ENCODE data around the gene COMMD7. TPM values are rescaled to one million over a fixed set of nuclear protein-coding genes. Genes with fewer than 3 reads are reported as not detected.

The COMMD7 gene
- total and polyA plus RNA-seq, 2 experiments from 2014 or later: 62.7 to 106 TPM

DNA sequence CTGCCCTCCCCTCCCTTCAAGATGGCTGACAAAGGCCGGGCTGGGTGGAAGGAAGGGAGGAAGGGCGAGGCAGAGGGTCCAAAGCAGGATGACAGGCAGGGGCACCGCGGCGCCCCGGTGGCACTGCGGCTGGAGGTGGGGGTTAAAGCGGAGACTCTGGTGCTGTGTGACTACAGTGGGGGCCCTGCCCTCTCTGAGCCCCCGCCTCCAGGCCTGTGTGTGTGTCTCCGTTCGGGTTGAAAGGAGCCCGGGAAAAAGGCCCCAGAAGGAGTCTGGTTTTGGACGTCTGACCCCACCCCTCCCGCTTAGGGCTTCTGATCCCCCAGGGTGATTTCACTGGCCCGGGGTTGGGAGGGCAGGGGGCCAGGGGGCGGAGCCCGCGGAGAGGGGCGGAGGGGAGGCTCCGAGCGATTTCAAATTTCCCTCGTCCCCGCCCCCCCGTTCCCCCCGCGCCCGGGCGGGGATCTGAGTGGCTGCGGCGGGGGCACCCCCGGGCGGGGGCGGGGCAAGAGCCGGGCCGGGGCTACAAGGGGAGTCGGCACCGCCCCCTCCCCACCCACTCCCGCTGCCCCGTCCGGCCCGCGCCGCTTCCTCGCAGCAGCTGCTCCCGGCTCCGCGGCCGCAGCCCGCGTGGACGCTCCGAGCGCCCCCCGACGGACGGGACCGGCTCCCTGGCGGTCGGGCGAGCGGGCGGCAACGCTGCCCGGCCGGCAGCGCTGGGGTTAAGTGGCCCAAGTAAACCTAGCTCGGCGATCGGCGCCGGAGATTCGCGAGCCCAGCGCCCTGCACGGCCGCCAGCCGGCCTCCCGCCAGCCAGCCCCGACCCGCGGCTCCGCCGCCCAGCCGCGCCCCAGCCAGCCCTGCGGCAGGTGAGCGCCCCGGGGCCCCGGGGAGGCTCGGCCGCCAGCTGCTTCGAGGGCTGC lies 18.8 kb upstream of the COMMD7 start, which contains the start of gene DNMT3B:
DNMT3B (plus strand) TSS at position 555 of the 923 bp plus-strand sequence. CDS start 17,939 bp downstream, outside the sequence.
- Histone ChIP-seq H3K4me3 (peak within 1 kb of the TSS; percentile 63), H3K9me2 (replicated peaks; ENCODE audit: insufficient read depth) (no peaks in the 10 kb centered on the region), H2AFZ (peak within 1 kb of the TSS; percentile 100), H3K9me3 (ENCODE audit: low read depth) (no peaks in the 10 kb centered on the region), H4K20me1 (ENCODE audit: insufficient read depth, poor library complexity, severe bottlenecking) (no peaks in the 10 kb centered on the region), H3K79me2 (peaks cover 17% of the 10 kb centered on the region), H3K27ac (no peak within 1 kb of the TSS), H3K4me2 (peak within 1 kb of the TSS; percentile 99), H3K36me3 (replicated peaks; ENCODE audit: insufficient read depth, low read depth) (no peaks in the 10 kb centered on the region), H3K27me3 (no peaks in the 10 kb centered on the region), H3K4me1 (ENCODE audit: insufficient read depth) (peaks cover 13% of the 10 kb centered on the region)
- DNase-seq (ENCODE audit: low spot score): peak; percentile 91
- 3% methylated on average over 44 of the region's 92 CpGs for WGBS (ENCODE audit: low lambda C conversion rate, missing lambda C conversion rate)
- TF ChIP-seq EZH2 (IDR thresholded peaks at IDR 0.05; ENCODE audit: borderline replicate concordance): no peak
- TF ChIP-seq, protein P1, sequence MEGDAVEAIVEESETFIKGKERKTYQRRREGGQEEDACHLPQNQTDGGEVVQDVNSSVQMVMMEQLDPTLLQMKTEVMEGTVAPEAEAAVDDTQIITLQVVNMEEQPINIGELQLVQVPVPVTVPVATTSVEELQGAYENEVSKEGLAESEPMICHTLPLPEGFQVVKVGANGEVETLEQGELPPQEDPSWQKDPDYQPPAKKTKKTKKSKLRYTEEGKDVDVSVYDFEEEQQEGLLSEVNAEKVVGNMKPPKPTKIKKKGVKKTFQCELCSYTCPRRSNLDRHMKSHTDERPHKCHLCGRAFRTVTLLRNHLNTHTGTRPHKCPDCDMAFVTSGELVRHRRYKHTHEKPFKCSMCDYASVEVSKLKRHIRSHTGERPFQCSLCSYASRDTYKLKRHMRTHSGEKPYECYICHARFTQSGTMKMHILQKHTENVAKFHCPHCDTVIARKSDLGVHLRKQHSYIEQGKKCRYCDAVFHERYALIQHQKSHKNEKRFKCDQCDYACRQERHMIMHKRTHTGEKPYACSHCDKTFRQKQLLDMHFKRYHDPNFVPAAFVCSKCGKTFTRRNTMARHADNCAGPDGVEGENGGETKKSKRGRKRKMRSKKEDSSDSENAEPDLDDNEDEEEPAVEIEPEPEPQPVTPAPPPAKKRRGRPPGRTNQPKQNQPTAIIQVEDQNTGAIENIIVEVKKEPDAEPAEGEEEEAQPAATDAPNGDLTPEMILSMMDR (IDR thresholded peaks at IDR 0.05; ENCODE audit: poor library complexity): peak; percentile 27

- H3K27me3 ChIP-seq: no peaks in the 10 kb centered on the region
- no peaks in the 10 kb centered on the region for H3K9me3 ChIP-seq (ENCODE audit: low read depth)
- H3K9me2 ChIP-seq (replicated peaks; ENCODE audit: insufficient read depth): no peaks in the 10 kb centered on the region
- H2AFZ ChIP-seq: peak overlapping the region; percentile 100
- peak overlapping the region; percentile 99 for H3K4me2 ChIP-seq
- peak overlapping the region; percentile 63 for H3K4me3 ChIP-seq
- 36% methylated on average over 6 of the region's 6 CpGs for WGBS (ENCODE audit: low lambda C conversion rate, missing lambda C conversion rate)
- DNase-seq (ENCODE audit: low spot score): no peak
- H3K79me2 ChIP-seq: peaks cover 12% of the 10 kb centered on the region
- no peak overlapping the region for H3K27ac ChIP-seq
- no peaks in the 10 kb centered on the region for H3K36me3 ChIP-seq (replicated peaks; ENCODE audit: insufficient read depth, low read depth)
- no peaks in the 10 kb centered on the region for H4K20me1 ChIP-seq (ENCODE audit: insufficient read depth, poor library complexity, severe bottlenecking)
- no peak for TF ChIP-seq EZH2 (IDR thresholded peaks at IDR 0.05; ENCODE audit: borderline replicate concordance)
- TF ChIP-seq, protein P1 (IDR thresholded peaks at IDR 0.05; ENCODE audit: poor library complexity): no peak
- no peak for TF ChIP-seq EZH2phosphoT487 (IDR thresholded peaks at IDR 0.05; ENCODE audit: low read depth, severe bottlenecking, unreplicated experiment)
- peaks cover 13% of the 10 kb centered on the region for H3K4me1 ChIP-seq (ENCODE audit: insufficient read depth)
Observed at GRCh38 chr20:32761417-32761830, 18.2 kb upstream of the COMMD7 start.

DNA sequence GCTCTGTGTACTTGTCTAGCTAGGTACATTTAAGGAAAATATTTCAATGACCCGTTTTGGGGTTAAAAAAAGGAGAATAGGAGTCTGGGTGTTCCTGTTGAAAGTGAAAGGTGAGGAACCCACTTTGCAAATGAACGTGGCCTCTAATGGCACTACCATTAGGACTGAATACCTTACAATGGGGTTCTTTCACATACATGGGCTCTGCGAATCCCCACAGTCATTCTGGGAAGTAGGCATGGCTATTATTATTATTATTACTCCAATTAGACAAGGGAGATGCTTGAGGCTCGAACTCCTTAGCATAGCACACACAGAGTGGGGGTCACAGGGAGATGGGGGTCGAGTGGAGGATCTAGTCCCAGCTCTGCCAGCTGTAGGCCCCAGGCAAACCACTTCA lies 12.9 kb upstream of the COMMD7 start:
- Histone ChIP-seq H3K4me1 (ENCODE audit: insufficient read depth) (peaks cover 4% of the 10 kb centered on the region), H4K20me1 (ENCODE audit: insufficient read depth, poor library complexity, severe bottlenecking) (no peaks in the 10 kb centered on the region), H2AFZ (no peak overlapping the region), H3K79me2 (no peaks in the 10 kb centered on the region), H3K36me3 (replicated peaks; ENCODE audit: insufficient read depth, low read depth) (no peaks in the 10 kb centered on the region), H3K9me2 (replicated peaks; ENCODE audit: insufficient read depth) (no peaks in the 10 kb centered on the region), H3K9me3 (ENCODE audit: low read depth) (no peaks in the 10 kb centered on the region), H3K4me2 (no peak overlapping the region), H3K4me3 (no peak overlapping the region), H3K27ac (no peak overlapping the region), H3K27me3 (no peaks in the 10 kb centered on the region)
- 82% methylated on average over 5 of the region's 5 CpGs for WGBS (ENCODE audit: low lambda C conversion rate, missing lambda C conversion rate)
- no peak for DNase-seq (ENCODE audit: low spot score)
- no peak for TF ChIP-seq EZH2phosphoT487 (IDR thresholded peaks at IDR 0.05; ENCODE audit: low read depth, severe bottlenecking, unreplicated experiment)
- TF ChIP-seq, protein P1 (IDR thresholded peaks at IDR 0.05; ENCODE audit: poor library complexity): no peak
- TF ChIP-seq EZH2 (IDR thresholded peaks at IDR 0.05; ENCODE audit: borderline replicate concordance): no peak

All from hepatocyte (in vitro differentiated cells).